GM18505 (cell line): ENCODE results near the gene METTL25.

Source experiments
- ATAC-seq: cut with Tn5 transposase; IDR thresholded peaks from one replicate; pipeline ENCODE4 v1.9.1; 2021; ENCODE audit not compliant: unreplicated experiment
- POLR2A ChIP-seq: IDR thresholded peaks from 4 replicates; pipeline ENCODE4 v1.6.1; 2011; ENCODE audit warnings: borderline replicate concordance; ENCODE audit not compliant: insufficient read depth, insufficient read length; ENCODE audit errors: extremely low read depth

Gene METTL25

GRCh38 chr12:82510386-82510785 is 152.1 kb downstream of the METTL25 start:
- no peak for TF ChIP-seq POLR2A
- ATAC-seq, result no peak

DNA sequence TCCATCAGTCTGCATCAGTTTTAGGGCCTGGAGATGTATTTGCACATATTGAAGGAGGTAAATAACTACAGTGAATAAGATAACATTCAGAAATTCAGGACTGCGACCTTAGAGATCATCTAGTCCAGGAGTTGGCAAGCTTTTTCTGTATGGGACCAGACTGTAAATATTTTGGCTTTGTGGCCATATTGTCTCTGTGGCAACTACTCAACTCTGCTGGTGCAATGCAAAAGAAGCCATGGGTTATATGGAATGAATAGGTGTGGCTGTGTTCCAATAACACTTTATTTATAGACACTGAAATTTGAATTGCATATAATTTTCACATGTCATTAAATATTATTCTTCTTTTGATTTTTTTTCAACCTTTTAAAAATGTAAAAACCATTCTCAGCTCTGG is 156.6 kb downstream of the METTL25 start:
- ATAC-seq, result no peak
- TF ChIP-seq POLR2A, result no peak

- no peak for TF ChIP-seq POLR2A
- ATAC-seq, result no peak
Observed at GRCh38 chr12:82515652-82516051, 157.3 kb downstream of the METTL25 start.

GRCh38 chr12:82517027-82517426 is 158.7 kb downstream of the METTL25 start:
- TF ChIP-seq POLR2A, result no peak
- peak; percentile 79 for ATAC-seq

DNA sequence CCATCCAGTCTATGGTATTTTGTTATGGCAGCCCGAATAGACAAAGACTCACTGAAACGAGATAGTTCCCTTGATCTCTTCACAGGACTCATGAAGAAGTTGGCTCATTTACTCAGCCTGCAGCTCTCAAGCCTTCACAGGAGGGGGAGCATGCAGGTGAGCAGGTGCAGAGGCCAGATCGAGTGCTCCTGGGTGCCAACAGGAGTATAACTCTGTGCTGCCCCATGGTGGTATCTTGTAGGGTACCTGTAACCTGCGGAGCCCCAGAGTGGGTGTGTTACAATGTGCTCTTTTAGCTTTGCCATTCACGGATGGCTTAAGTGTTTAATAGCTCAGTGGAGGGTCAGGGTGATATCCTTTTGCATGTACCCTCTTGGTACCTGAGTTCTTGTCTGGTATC is 159.5 kb downstream of the METTL25 start:
- TF ChIP-seq POLR2A, result no peak
- ATAC-seq, result no peak

- ATAC-seq, result no peak
- TF ChIP-seq POLR2A, result no peak
Observed at GRCh38 chr12:82519510-82519909, 161.2 kb downstream of the METTL25 start.

- no peak for ATAC-seq
- TF ChIP-seq POLR2A, result no peak
Observed at GRCh38 chr12:82522285-82522684, 164.0 kb downstream of the METTL25 start.

- no peak for TF ChIP-seq POLR2A
- ATAC-seq, result no peak
Observed at GRCh38 chr12:82522762-82523161, 164.4 kb downstream of the METTL25 start.

DNA sequence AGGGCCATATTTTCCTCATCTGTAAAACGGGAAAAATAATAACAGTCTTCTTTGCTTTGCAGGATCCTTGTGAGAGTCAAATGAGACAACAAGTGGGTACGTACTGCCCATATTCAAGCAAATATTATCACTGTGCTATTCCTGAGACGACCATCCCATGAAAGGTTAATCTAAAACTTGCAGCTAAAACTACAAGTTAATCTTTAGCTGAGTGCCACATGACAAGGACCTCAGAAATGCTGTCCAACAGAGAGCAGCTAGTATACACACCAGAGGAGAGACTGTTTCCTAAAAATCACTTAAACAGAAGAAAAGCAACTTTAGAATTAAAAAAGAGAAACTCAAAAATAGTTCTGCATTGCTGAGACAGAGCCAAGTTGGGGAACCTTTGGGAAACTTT is 165.7 kb downstream of the METTL25 start:
- ATAC-seq, result no peak
- no peak for TF ChIP-seq POLR2A

DNA sequence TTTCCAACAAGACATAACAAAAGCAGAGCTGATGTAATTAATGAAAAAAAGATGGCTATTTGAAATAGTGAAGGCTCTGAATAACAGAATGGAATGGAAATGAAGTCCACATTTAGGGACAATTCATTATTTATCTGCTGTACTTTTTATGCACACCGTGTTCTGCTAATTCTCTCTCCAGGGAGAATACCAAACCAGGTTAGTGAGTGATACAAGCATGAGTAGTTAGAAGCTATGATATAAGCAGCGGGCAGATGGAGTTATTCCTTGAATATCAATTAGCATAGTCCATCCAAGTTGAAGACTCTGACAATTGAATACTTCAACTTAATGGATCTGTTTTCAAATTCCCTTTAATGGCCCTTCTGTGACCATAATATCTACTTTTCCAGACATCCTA is 166.3 kb downstream of the METTL25 start:
- no peak for ATAC-seq
- no peak for TF ChIP-seq POLR2A

DNA sequence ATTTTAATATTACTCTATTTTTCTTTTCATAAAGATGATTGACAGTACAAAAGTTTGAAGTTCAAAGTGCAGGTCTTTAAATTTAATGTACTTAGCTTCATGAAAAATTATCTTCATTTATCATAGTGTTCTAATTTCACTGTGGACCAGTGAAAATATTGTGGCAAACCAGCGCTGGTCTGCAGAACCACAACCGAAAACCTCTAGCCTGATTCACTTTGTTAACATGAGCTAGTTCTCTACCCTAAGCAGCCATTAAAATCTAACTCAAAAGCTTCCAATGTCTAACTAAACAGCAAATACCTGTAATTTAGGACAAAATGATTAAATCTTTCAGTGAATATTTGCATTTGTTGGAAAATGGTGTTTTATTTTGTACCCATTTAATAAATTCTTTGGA is 167.3 kb downstream of the METTL25 start:
- TF ChIP-seq POLR2A, result no peak
- no peak for ATAC-seq

- ATAC-seq, result peak; percentile 67
- TF ChIP-seq POLR2A, result no peak
Observed at GRCh38 chr12:82527165-82527780, 168.9 kb downstream of the METTL25 start.
